ENCODE results near the gene ADAM22. TPM values are rescaled to one million over a fixed set of nuclear protein-coding genes. Genes with fewer than 3 reads are reported as not detected.
A peak's percentile ranks its signal among the peaks of the same experiment; 100 is the strongest.

The ADAM22 gene
- total and polyA plus RNA-seq, 4 experiments from 2014 or later = 0.21 to 7.7 (median 3.5) TPM

DNA sequence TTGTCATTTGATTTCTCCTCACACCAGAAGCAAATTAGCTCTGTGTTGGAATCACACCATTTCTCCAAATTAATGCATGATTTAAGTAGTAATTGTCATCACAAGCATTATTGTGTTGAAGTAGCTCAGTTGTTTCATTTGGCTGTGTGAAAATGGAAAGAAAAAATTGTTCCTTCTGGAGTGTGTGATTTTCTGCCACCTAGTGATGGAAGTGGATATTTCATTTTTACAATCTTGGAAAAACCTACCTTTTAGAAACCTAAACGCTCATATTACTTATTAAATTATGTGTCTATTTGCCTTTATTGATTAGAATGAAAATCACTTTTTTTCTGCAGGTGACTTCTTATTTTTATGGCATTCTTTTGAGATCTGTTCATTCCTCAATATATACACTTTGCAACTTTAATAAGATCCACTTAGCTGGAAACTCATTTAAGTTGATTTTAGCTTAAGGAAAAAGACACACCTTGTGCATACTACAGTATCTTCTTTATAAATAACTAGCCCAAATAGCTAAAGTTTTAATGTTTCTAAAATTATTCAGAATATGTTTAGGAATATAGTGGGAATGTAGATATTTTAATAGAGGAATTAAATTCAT is 235.8 kb downstream of the ADAM22 start:
- POLR2A ChIA-PET (ENCODE audit: partially characterized antibody) = no interaction called here
- no peaks in the 10 kb centered on the region for H3K9me3 ChIP-seq (ENCODE audit: control insufficient read depth in 1 of 2, low read length in 2 of 2)
- CTCF ChIA-PET (ENCODE audit: partially characterized antibody) = interaction anchor here (0.8 to 2.0 kb wide), 6 partner anchors 8 to 50 kb away, joined by 3 to 5 read pairs (median 4); partner anchors contain the start of gene SRI

DNA sequence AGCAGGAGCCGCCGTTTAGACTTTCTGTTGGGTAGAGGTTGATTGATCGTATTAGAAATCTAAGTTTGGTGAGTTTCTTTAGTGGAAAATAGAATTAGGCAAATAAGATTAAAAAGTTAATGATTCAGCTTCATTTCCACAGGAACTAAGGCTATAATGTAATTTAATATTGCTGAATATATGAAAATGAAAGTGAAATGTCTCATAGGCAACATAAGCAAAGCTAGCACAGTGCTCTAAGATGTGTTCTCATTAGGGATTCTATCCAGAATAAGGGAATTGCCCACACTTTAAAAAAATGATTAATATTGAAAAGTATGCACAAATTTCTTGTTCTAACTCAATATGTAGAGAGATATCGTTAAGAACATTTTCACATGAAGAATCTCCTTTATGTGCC is 238.8 kb downstream of the ADAM22 start:
- Mint-ChIP-seq H3K4me3 (no peak overlapping the region), H3K9me3 (no peaks in the 10 kb centered on the region), H3K36me3 (no peaks in the 10 kb centered on the region), H3K27ac (no peak overlapping the region), H3K27me3 (no peaks in the 10 kb centered on the region), H3K4me1 (peaks cover 0 to 1% (median 0%) of the 10 kb centered on the region in 4 donors)
- no peaks in the 10 kb centered on the region for H3K9me3 ChIP-seq (ENCODE audit: control insufficient read depth in 1 of 2, low read length in 2 of 2)
- no peak overlapping the region for H3K4me3 ChIP-seq (ENCODE audit: low read length in 2 of 2)
- no peaks in the 10 kb centered on the region for H3K4me1 ChIP-seq (ENCODE audit: insufficient read depth, low read length)
- ChIA-PET POLR2A (ENCODE audit: partially characterized antibody) (no interaction called here), CTCF (ENCODE audit: partially characterized antibody) (no interaction called here)
- intact Hi-C loops (cut with micrococcal nuclease) = no loop called here
- H3K27ac ChIP-seq (ENCODE audit: low read depth, low read length) = no peak overlapping the region
- H3K36me3 ChIP-seq (ENCODE audit: insufficient read depth, low read length) = no peaks in the 10 kb centered on the region
- DNase-seq = no peak
- H3K27me3 ChIP-seq (ENCODE audit: insufficient read depth, low read length) = no peaks in the 10 kb centered on the region

More for the DNA sequence above, 235.8 kb downstream of the ADAM22 start:
- Mint-ChIP-seq H3K36me3 (no peaks in the 10 kb centered on the region), H3K4me3 (no peak overlapping the region), H3K4me1 (peaks cover 0 to 1% (median 0%) of the 10 kb centered on the region in 4 donors), H3K27ac (no peak overlapping the region), H3K27me3 (no peaks in the 10 kb centered on the region), H3K9me3 (no peaks in the 10 kb centered on the region)
- no peaks in the 10 kb centered on the region for H3K36me3 ChIP-seq (ENCODE audit: insufficient read depth, low read length)
- DNase-seq = peak in 2 of 5 donors; percentile 2 to 12
- H3K27me3 ChIP-seq (ENCODE audit: insufficient read depth, low read length) = no peaks in the 10 kb centered on the region
- no peak overlapping the region for H3K27ac ChIP-seq (ENCODE audit: low read depth, low read length)
- no peaks in the 10 kb centered on the region for H3K4me1 ChIP-seq (ENCODE audit: insufficient read depth, low read length)
- intact Hi-C loops (cut with micrococcal nuclease) = loop anchor here (1.0 kb wide), 1 partner anchor 372 kb away; no protein-coding TSS in a partner anchor
- no peak overlapping the region for H3K4me3 ChIP-seq (ENCODE audit: low read length in 2 of 2)

DNA sequence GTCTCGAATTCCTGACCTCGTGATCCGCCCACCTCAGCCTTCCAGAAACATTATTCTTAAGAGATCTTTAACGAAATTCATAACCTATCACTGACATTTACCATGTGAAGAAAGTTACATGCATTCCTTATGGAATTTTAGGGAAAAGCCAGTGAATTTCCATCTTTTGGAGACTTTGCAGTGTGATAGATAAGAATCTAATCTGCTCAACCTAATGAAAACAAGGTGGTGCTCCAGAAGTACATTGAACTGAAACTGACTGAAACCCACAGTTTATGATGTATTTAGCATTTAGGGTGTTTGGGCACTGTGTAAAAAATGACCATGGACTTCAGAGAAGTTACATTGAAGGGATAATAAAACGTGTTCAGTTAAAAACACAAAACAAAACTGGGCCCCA is 242.1 kb downstream of the ADAM22 start:
- H3K27me3 Mint-ChIP-seq = no peaks in the 10 kb centered on the region
- H3K4me1 Mint-ChIP-seq = peaks cover 0 to 1% (median 0%) of the 10 kb centered on the region in 4 donors
- Histone ChIP-seq H3K27ac (ENCODE audit: low read depth, low read length) (no peak overlapping the region), H3K27me3 (ENCODE audit: insufficient read depth, low read length) (no peaks in the 10 kb centered on the region), H3K4me1 (ENCODE audit: insufficient read depth, low read length) (no peaks in the 10 kb centered on the region), H3K4me3 (ENCODE audit: low read length in 2 of 2) (no peak overlapping the region), H3K9me3 (ENCODE audit: control insufficient read depth in 1 of 2, low read length in 2 of 2) (no peaks in the 10 kb centered on the region), H3K36me3 (ENCODE audit: insufficient read depth, low read length) (no peaks in the 10 kb centered on the region)
- no peak overlapping the region for H3K27ac Mint-ChIP-seq
- no peaks in the 10 kb centered on the region for H3K9me3 Mint-ChIP-seq
- H3K4me3 Mint-ChIP-seq = no peak overlapping the region
- intact Hi-C loops (cut with micrococcal nuclease) = no loop called here
- DNase-seq = no peak
- POLR2A ChIA-PET (ENCODE audit: partially characterized antibody) = no interaction called here
- CTCF ChIA-PET (ENCODE audit: partially characterized antibody) = interaction anchor here (0.5 kb wide), 1 partner anchor 273 kb away, joined by 3 read pairs; no protein-coding TSS in a partner anchor
- H3K36me3 Mint-ChIP-seq = no peaks in the 10 kb centered on the region

DNA sequence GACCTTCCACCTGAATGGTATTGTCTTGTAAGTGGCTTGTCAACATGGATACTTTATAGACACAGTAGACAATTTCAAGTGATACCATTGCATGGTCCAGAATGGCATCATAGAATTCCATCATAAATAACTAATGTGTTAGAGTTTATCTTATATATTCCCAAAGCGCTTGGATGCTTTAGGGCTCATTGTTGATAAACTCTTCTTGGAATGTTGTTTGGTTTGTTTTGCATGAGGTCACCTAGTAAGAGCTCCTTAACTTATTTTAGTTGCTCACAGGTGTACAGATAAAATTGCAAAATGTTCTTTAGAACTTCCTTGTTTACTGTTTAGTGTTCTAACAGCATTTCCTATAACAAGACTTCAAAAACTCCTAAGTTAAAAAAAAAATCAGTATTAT is 249.0 kb downstream of the ADAM22 start:
- H3K4me3 Mint-ChIP-seq = no peak overlapping the region
- intact Hi-C loops (cut with micrococcal nuclease) = no loop called here
- Histone ChIP-seq H3K36me3 (ENCODE audit: insufficient read depth, low read length) (no peaks in the 10 kb centered on the region), H3K27me3 (ENCODE audit: insufficient read depth, low read length) (no peaks in the 10 kb centered on the region), H3K4me3 (ENCODE audit: low read length in 2 of 2) (no peak overlapping the region), H3K4me1 (ENCODE audit: insufficient read depth, low read length) (no peaks in the 10 kb centered on the region), H3K9me3 (ENCODE audit: control insufficient read depth in 1 of 2, low read length in 2 of 2) (no peaks in the 10 kb centered on the region), H3K27ac (ENCODE audit: low read depth, low read length) (no peak overlapping the region)
- ChIA-PET POLR2A (ENCODE audit: partially characterized antibody) (no interaction called here), CTCF (ENCODE audit: partially characterized antibody) (no interaction called here)
- no peaks in the 10 kb centered on the region for H3K27me3 Mint-ChIP-seq
- H3K27ac Mint-ChIP-seq = no peak overlapping the region
- H3K4me1 Mint-ChIP-seq = no peaks in the 10 kb centered on the region
- H3K9me3 Mint-ChIP-seq = no peaks in the 10 kb centered on the region
- DNase-seq = no peak
- H3K36me3 Mint-ChIP-seq = peaks cover 3 to 8% of the 10 kb centered on the region in 2 donors

DNA sequence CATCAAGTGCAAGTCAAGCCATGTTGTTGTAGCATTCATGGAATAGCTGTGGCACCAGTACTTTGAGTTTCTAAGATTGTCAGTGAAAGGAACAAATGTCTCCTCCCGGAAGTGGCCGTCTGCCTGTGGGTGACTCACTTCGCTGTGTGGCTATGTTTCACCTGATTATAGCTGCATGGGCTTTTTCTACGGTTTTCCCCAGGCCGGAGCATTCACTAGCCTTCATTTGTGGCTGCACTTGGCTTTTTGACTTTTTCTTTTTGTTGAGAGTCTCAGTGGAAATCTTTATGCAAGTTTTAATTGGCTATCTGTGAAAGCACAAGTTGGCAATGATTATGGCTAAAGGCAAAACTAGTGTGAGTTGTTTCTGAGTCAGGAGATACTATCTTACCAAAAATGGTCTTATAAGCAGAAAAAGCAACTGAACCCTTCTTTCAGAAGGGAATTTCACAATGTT is 250.8 kb downstream of the ADAM22 start:
- CTCF ChIA-PET (ENCODE audit: partially characterized antibody) = interaction anchor here (1.1 to 1.6 kb wide), 2 partner anchors 18 to 27 kb away, joined by 3 read pairs; no protein-coding TSS in a partner anchor
- Mint-ChIP-seq H3K27ac (peak overlapping the region in 1 of 7 donors; percentile 25), H3K36me3 (peaks cover 3 to 8% of the 10 kb centered on the region in 2 donors), H3K4me3 (no peak overlapping the region), H3K27me3 (no peaks in the 10 kb centered on the region), H3K9me3 (no peaks in the 10 kb centered on the region), H3K4me1 (no peaks in the 10 kb centered on the region)
- H3K9me3 ChIP-seq (ENCODE audit: control insufficient read depth in 1 of 2, low read length in 2 of 2) = no peaks in the 10 kb centered on the region
- peak in 1 of 5 donors; percentile 47 for DNase-seq
- no peaks in the 10 kb centered on the region for H3K36me3 ChIP-seq (ENCODE audit: insufficient read depth, low read length)
- no peaks in the 10 kb centered on the region for H3K27me3 ChIP-seq (ENCODE audit: insufficient read depth, low read length)
- no peak overlapping the region for H3K27ac ChIP-seq (ENCODE audit: low read depth, low read length)
- POLR2A ChIA-PET (ENCODE audit: partially characterized antibody) = no interaction called here
- no peak overlapping the region for H3K4me3 ChIP-seq (ENCODE audit: low read length in 2 of 2)
- no peaks in the 10 kb centered on the region for H3K4me1 ChIP-seq (ENCODE audit: insufficient read depth, low read length)
- intact Hi-C loops (cut with micrococcal nuclease) = no loop called here

DNA sequence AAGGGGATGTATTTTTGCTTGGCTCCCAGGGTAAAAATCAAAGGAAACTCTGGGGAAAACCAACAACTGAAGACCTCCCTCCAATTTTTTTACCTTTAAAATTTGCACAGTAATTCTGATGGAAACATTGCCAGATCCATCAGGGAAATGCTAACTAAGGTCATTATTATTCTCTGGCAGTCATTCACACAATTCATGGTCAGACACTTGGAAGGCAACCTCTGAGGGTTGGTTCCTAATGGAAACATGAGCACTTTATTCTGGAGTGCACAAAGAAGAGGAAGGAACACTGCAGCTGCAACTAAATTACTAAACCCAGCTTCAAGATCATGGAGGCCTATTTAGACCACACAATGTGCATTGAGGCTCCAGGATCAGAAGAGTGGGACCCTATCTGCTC is 251.6 kb downstream of the ADAM22 start:
- Histone ChIP-seq H3K27ac (ENCODE audit: low read depth, low read length) (no peak overlapping the region), H3K4me1 (ENCODE audit: insufficient read depth, low read length) (no peaks in the 10 kb centered on the region), H3K36me3 (ENCODE audit: insufficient read depth, low read length) (no peaks in the 10 kb centered on the region), H3K27me3 (ENCODE audit: insufficient read depth, low read length) (no peaks in the 10 kb centered on the region), H3K4me3 (ENCODE audit: low read length in 2 of 2) (no peak overlapping the region), H3K9me3 (ENCODE audit: control insufficient read depth in 1 of 2, low read length in 2 of 2) (no peaks in the 10 kb centered on the region)
- no peaks in the 10 kb centered on the region for H3K9me3 Mint-ChIP-seq
- POLR2A ChIA-PET (ENCODE audit: partially characterized antibody) = no interaction called here
- peaks cover 3 to 8% of the 10 kb centered on the region in 2 donors for H3K36me3 Mint-ChIP-seq
- no peak overlapping the region for H3K4me3 Mint-ChIP-seq
- H3K27ac Mint-ChIP-seq = no peak overlapping the region
- no peaks in the 10 kb centered on the region for H3K4me1 Mint-ChIP-seq
- intact Hi-C loops (cut with micrococcal nuclease) = no loop called here
- no peak for DNase-seq
- no peaks in the 10 kb centered on the region for H3K27me3 Mint-ChIP-seq
- CTCF ChIA-PET (ENCODE audit: partially characterized antibody) = interaction anchor here (0.7 to 1.6 kb wide), 3 partner anchors 16 to 26 kb away, joined by 3 to 5 read pairs (median 3); no protein-coding TSS in a partner anchor

DNA sequence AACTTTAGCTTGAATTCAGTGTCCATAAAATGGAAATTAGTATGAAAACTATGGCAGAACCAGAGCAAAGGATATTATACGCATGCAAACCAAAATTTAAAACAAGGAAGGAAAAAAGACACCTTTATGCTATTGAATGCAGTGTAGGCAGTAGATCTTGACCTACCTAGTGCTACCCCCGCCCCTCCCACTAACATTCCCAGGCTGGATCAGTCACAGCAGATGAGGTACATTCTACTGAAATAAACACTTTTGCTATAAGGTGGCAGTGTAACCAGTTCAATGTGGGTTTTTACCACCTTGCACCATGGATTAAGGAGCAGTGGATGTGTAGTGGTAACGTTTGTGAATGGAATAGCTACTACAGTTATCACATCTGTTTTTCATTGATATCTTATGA is 257.9 kb downstream of the ADAM22 start:
- no peak overlapping the region for H3K4me3 Mint-ChIP-seq
- no peaks in the 10 kb centered on the region for H3K9me3 Mint-ChIP-seq
- intact Hi-C loops (cut with micrococcal nuclease) = no loop called here
- no peaks in the 10 kb centered on the region for H3K4me1 ChIP-seq (ENCODE audit: insufficient read depth, low read length)
- no peak for DNase-seq
- no peaks in the 10 kb centered on the region for H3K27me3 Mint-ChIP-seq
- no peaks in the 10 kb centered on the region for H3K9me3 ChIP-seq (ENCODE audit: control insufficient read depth in 1 of 2, low read length in 2 of 2)
- no peak overlapping the region for H3K4me3 ChIP-seq (ENCODE audit: low read length in 2 of 2)
- ChIA-PET CTCF (ENCODE audit: partially characterized antibody) (no interaction called here), POLR2A (ENCODE audit: partially characterized antibody) (no interaction called here)
- no peak overlapping the region for H3K27ac Mint-ChIP-seq
- H3K4me1 Mint-ChIP-seq = peaks cover 0 to 2% (median 0%) of the 10 kb centered on the region in 4 donors
- H3K36me3 Mint-ChIP-seq = no peaks in the 10 kb centered on the region
- H3K27me3 ChIP-seq (ENCODE audit: insufficient read depth, low read length) = no peaks in the 10 kb centered on the region
- H3K36me3 ChIP-seq (ENCODE audit: insufficient read depth, low read length) = no peaks in the 10 kb centered on the region
- H3K27ac ChIP-seq (ENCODE audit: low read depth, low read length) = no peak overlapping the region

All from CD4-positive, alpha-beta memory T cell (primary cell).